Measurements from ENCODE around the gene SP7. TPM values are rescaled to one million over a fixed set of nuclear protein-coding genes. Genes with fewer than 3 reads are reported as not detected.

SP7 gene
- total and polyA plus RNA-seq, 2 donors (not counting 3 experiments of a cell fraction or from before 2014, with no cell fraction given), result not detected

DNA sequence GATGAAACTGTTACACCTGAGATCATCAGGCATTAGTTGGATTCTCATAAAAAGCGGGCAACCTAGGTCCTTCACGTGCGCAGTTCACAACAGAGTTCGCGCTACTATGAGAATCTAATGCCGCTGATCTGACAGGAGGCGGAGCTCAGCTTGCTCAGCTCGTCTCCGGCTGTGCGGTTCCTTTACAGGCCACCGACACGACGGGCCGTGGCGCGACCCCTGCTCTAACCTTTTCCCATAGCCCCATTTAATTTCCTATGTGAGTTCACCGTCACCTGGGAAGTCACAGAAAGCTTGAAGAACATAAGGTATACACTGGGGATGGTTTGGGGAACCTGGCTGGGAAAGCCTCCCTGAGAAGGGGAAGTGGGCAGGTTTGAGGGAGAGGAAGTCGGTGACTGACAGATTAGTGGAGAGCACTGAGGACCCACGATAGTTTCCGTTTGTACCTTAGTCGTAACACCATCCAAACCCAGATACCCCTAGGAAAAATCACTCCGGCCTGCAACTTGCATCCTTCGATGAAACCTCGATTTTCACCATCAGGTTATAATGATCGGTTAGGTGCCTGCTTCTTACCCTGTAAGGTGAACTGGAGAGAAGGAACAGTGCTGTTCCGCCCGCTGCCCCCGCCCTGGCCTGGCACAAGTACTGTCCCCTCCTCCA, 11.9 kb downstream of the SP7 start:
- peak overlapping the region; percentile 75 for H3K9ac ChIP-seq (replicated peaks; ENCODE audit: extremely low read depth, insufficient read depth, low read length)
- H3K9me1 ChIP-seq (replicated peaks; ENCODE audit: control insufficient read depth, extremely low read depth, insufficient read depth, low read length), result no peaks in the 10 kb centered on the region
- H3K27ac ChIP-seq (ENCODE audit: insufficient read depth, low read depth, low read length), result peak overlapping the region; percentile 43
- peak overlapping the region; percentile 83 for H2AFZ ChIP-seq (ENCODE audit: low read depth, low read length)
- no peaks in the 10 kb centered on the region for H3K27me3 ChIP-seq (ENCODE audit: control insufficient read depth in 2 of 2, insufficient read depth in 2 of 2, low read length in 2 of 2)
- BruUV-seq (replicated peaks), result no TSS peak
- no peaks in the 10 kb centered on the region for H4K20me1 ChIP-seq (replicated peaks; ENCODE audit: control insufficient read depth, extremely low read depth, insufficient read depth, low read length)
- dilution Hi-C loops (cut with MboI; ENCODE audit: extremely low pct_ligation_motif_present, low sequenced_read_pairs) (no loop called here), intact Hi-C loops (cut with micrococcal nuclease) (loop anchor here (1.0 to 2.0 kb wide), 2 partner anchors 55 to 184 kb away; no protein-coding TSS in a partner anchor)
- peak overlapping the region; percentile 39 for H3K4me2 ChIP-seq (ENCODE audit: insufficient read depth, low read length)
- H3K79me2 ChIP-seq (ENCODE audit: control insufficient read depth, insufficient read depth, low read length), result peaks cover 5% of the 10 kb centered on the region
- no peak for FAIRE-seq
- ChIA-PET CTCF (interaction anchor here (1.3 to 13.2 kb wide), 10 partner anchors 21 to 184 kb away, joined by 3 to 225 read pairs (median 12); partner anchors contain the start of genes NPFF and TARBP2), POLR2A (interaction anchor here (1.0 kb wide), 1 partner anchor 21 kb away, joined by 3 read pairs; no protein-coding TSS in a partner anchor)
- peaks cover 24% of the 10 kb centered on the region for H3K4me1 ChIP-seq (ENCODE audit: control insufficient read depth, extremely low read depth, insufficient read depth, low read length)
- no peaks in the 10 kb centered on the region for H3K36me3 ChIP-seq (ENCODE audit: control insufficient read depth in 2 of 2, extremely low read depth in 1 of 2, insufficient read depth in 2 of 2, low read length in 2 of 2)
- DNase-seq (ENCODE audit: low read depth, low spot score), result no peak
- no peak overlapping the region for H3K4me3 ChIP-seq (replicated peaks in 1 of 3; ENCODE audit: insufficient read depth in 1 of 3, low read depth in 1 of 3, low read length in 3 of 3)
- H3K9me3 ChIP-seq (replicated peaks; ENCODE audit: control insufficient read depth, insufficient read depth, low read length), result no peaks in the 10 kb centered on the region
- TF ChIP-seq FOS (IDR thresholded peaks at IDR 0.05; ENCODE audit: borderline replicate concordance, insufficient read depth, low read length), result no peak

DNA sequence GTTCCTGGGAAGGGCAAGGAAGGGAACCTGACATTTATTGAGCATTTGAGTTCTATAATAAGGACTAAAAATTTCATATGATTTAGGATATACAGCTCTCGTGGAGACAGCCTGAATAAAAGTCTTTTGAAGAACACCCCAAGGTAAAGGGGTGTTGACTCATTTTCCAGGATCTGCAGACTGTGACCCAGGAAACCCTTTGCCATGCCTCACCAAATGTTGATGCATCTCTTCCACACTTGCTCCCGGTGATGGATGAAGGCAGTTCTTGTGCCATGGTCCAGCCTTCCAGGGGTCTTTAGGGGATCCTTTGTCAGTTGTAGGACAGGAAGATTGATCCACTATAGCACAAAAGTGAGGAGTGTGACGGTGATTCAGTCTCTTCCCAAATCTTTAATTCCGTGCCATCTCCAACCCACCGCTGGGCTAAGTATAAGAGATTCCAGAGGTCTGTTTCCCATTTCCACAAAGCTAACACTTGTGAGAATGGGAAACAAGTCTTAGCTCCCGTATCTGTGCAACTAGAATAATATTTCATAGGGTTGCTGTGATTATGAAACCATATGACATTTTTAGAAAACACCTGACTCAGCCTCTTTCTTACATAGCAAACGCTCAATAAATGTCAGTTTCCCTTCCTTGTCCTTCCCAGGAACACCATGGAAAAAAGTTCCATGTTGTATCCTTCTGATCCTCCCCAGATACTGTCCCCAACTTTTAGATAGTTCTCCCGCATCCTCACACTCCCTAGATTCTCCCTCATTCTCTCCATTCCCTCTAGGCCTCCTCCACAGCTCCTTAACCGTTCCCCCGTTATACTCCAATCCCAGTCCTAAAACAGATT, 15.6 kb downstream of the SP7 start:
- intact Hi-C loops (cut with micrococcal nuclease) (loop anchor here (1.0 to 2.0 kb wide), 4 partner anchors 21 to 181 kb away; partner anchors contain the start of genes MYG1 and TARBP2), dilution Hi-C loops (cut with MboI; ENCODE audit: extremely low pct_ligation_motif_present, low sequenced_read_pairs) (no loop called here)
- H3K9me1 ChIP-seq (replicated peaks; ENCODE audit: control insufficient read depth, extremely low read depth, insufficient read depth, low read length), result no peaks in the 10 kb centered on the region
- H3K4me2 ChIP-seq (ENCODE audit: insufficient read depth, low read length), result peak overlapping the region; percentile 81
- peaks cover 5% of the 10 kb centered on the region for H3K79me2 ChIP-seq (ENCODE audit: control insufficient read depth, insufficient read depth, low read length)
- no peaks in the 10 kb centered on the region for H4K20me1 ChIP-seq (replicated peaks; ENCODE audit: control insufficient read depth, extremely low read depth, insufficient read depth, low read length)
- H3K27ac ChIP-seq (ENCODE audit: insufficient read depth, low read depth, low read length), result peak overlapping the region; percentile 27
- POLR2A ChIA-PET, result interaction anchor here (0.7 to 1.6 kb wide), 5 partner anchors 9 to 107 kb away, joined by 3 to 10 read pairs (median 5); partner anchors contain the start of gene PFDN5
- H3K4me1 ChIP-seq (ENCODE audit: control insufficient read depth, extremely low read depth, insufficient read depth, low read length), result peaks cover 20% of the 10 kb centered on the region
- peak overlapping the region; percentile 96 for H2AFZ ChIP-seq (ENCODE audit: low read depth, low read length)
- CTCF ChIA-PET, result interaction anchor here (0.7 to 13.2 kb wide), 53 partner anchors 7 to 268 kb away, joined by 3 to 225 read pairs (median 5); partner anchors contain the start of genes CSAD, ESPL1, MYG1 and PFDN5
- H3K27me3 ChIP-seq (ENCODE audit: control insufficient read depth in 2 of 2, insufficient read depth in 2 of 2, low read length in 2 of 2), result no peaks in the 10 kb centered on the region
- FAIRE-seq, result no peak
- peak overlapping the region; percentile 65 to 81 (median 68) for H3K4me3 ChIP-seq (replicated peaks in 1 of 3; ENCODE audit: insufficient read depth in 1 of 3, low read depth in 1 of 3, low read length in 3 of 3)
- peaks cover 0 to under 1% of the 10 kb centered on the region in 2 experiments for H3K36me3 ChIP-seq (ENCODE audit: control insufficient read depth in 2 of 2, extremely low read depth in 1 of 2, insufficient read depth in 2 of 2, low read length in 2 of 2)
- no peak for DNase-seq (ENCODE audit: low read depth, low spot score)
- TSS peak; percentile 49 for BruUV-seq (replicated peaks)
- H3K9me3 ChIP-seq (replicated peaks; ENCODE audit: control insufficient read depth, insufficient read depth, low read length), result no peaks in the 10 kb centered on the region
- peak overlapping the region; percentile 84 for H3K9ac ChIP-seq (replicated peaks; ENCODE audit: extremely low read depth, insufficient read depth, low read length)
- TF ChIP-seq FOS (IDR thresholded peaks at IDR 0.05; ENCODE audit: borderline replicate concordance, insufficient read depth, low read length), result no peak
- TF ChIP-seq, protein P1, sequence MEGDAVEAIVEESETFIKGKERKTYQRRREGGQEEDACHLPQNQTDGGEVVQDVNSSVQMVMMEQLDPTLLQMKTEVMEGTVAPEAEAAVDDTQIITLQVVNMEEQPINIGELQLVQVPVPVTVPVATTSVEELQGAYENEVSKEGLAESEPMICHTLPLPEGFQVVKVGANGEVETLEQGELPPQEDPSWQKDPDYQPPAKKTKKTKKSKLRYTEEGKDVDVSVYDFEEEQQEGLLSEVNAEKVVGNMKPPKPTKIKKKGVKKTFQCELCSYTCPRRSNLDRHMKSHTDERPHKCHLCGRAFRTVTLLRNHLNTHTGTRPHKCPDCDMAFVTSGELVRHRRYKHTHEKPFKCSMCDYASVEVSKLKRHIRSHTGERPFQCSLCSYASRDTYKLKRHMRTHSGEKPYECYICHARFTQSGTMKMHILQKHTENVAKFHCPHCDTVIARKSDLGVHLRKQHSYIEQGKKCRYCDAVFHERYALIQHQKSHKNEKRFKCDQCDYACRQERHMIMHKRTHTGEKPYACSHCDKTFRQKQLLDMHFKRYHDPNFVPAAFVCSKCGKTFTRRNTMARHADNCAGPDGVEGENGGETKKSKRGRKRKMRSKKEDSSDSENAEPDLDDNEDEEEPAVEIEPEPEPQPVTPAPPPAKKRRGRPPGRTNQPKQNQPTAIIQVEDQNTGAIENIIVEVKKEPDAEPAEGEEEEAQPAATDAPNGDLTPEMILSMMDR (IDR thresholded peaks at IDR 0.05; ENCODE audit: extremely low read depth in 1 of 2, insufficient read depth in 1 of 2, low read depth in 1 of 2, low read length in 2 of 2), result no peak
- TF ChIP-seq EZH2 (IDR thresholded peaks at IDR 0.05; ENCODE audit: borderline replicate concordance, low read depth, low read length, severe bottlenecking), result no peak
- TF ChIP-seq MYC (IDR thresholded peaks at IDR 0.05; ENCODE audit: low read depth, low read length), result no peak
- TF ChIP-seq, protein P2, sequence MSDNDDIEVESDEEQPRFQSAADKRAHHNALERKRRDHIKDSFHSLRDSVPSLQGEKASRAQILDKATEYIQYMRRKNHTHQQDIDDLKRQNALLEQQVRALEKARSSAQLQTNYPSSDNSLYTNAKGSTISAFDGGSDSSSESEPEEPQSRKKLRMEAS (IDR thresholded peaks at IDR 0.05; ENCODE audit: insufficient read depth, insufficient read length), result no peak
- TF ChIP-seq GATA2 (IDR thresholded peaks at IDR 0.05; ENCODE audit: insufficient read depth, insufficient read length, low read depth, low read length), result no peak
- no peak for TF ChIP-seq JUN (IDR thresholded peaks at IDR 0.05; ENCODE audit: borderline replicate concordance, insufficient read depth, insufficient read length, low read depth)
- no peak for TF ChIP-seq POLR2AphosphoS5 (IDR thresholded peaks at IDR 0.05; ENCODE audit: insufficient read depth, low read depth, low read length)
- no peak for TF ChIP-seq POLR2A (IDR thresholded peaks at IDR 0.05; ENCODE audit: low read depth, low read length)

Data from endothelial cell of umbilical vein (primary cell).